Adipose tissue (tissue), 3 donors: ENCODE measurements around the gene KRTAP10-9. TPM values are rescaled to one million over a fixed set of nuclear protein-coding genes. Genes with fewer than 3 reads are reported as not detected.
"Not testable (repeated sequence)": the region's sequence is repeated elsewhere in the genome, so short reads cannot be mapped to it uniquely, and the experiment has no call there.

Experiments
- H3K27ac ChIP-seq: one replicate; pipeline ENCODE4 v1.5.1; 2013; ENCODE audit warnings: low read depth, low read length
- WGBS, 3 donors: extraction: QIAGEN DNeasy Blood & Tissue Kit; methylation state at CpG; one replicate each; pipeline ENCODE4 v1.1.7; 2013; 5-methylcytosine and 5-hydroxymethylcytosine counted together
- polyA plus RNA-seq, 3 donors: library from polyadenylated mRNA; stranded (reverse); fragments of 200-250 nt; gene quantifications; one replicate each; pipeline ENCODE4 v1.2.3, GENCODE V29; 2013
- donor health status: healthy with polysubstance abuse.
- donor health status: Bipolar disorder and iron deficiency.
- donor health status: healthy.

KRTAP10-9 gene
- polyA plus RNA-seq, 3 donors: not detected

- H3K27ac ChIP-seq: no peak overlapping the region
- 41 to 65% (median 55%) methylated on average over 20 of the region's 20 CpGs for WGBS, 3 donors
Measured at GRCh38 chr21:44593598-44594405, 33.1 kb upstream of the KRTAP10-9 start.

- 69 to 80% (median 76%) methylated on average over 12 of the region's 12 CpGs for WGBS, 3 donors
- no peak overlapping the region for H3K27ac ChIP-seq
Measured at GRCh38 chr21:44594406-44594916, 32.4 kb upstream of the KRTAP10-9 start.

GRCh38 chr21:44595524-44595923 lies 31.4 kb upstream of the KRTAP10-9 start:
- WGBS, 3 donors: 59 to 78% (median 74%) methylated on average over 6 of the region's 6 CpGs
- H3K27ac ChIP-seq: no peak overlapping the region

GRCh38 chr21:44596068-44596725 lies 30.7 kb upstream of the KRTAP10-9 start:
- H3K27ac ChIP-seq: no peak overlapping the region
- 71 to 82% (median 81%) methylated on average over 9 of the region's 9 CpGs for WGBS, 3 donors

GRCh38 chr21:44598061-44598460 lies 28.8 kb upstream of the KRTAP10-9 start:
- WGBS, 3 donors: 59 to 75% (median 75%) methylated on average over 11 of the region's 11 CpGs

GRCh38 chr21:44599264-44600029 lies 27.4 kb upstream of the KRTAP10-9 start:
- H3K27ac ChIP-seq: no peak overlapping the region
- 79 to 84% (median 83%) methylated on average over 8 of the region's 8 CpGs for WGBS, 3 donors

More at GRCh38 chr21:44598061-44598460, 28.8 kb upstream of the KRTAP10-9 start:
- H3K27ac ChIP-seq: no peak overlapping the region

- not testable (repeated sequence) for H3K27ac ChIP-seq
- whole genome bisulfite sequencing, 3 donors: 62 to 76% (median 67%) methylated on average over 15 to 23 of the region's 23 CpGs
Measured at GRCh38 chr21:44600118-44600978, 26.5 kb upstream of the KRTAP10-9 start, which contains the start of gene KRTAP10-7. KRTAP10-7 (plus strand) TSS chr21:44600597; CDS start chr21:44600622, 25 bp downstream.

- H3K27ac ChIP-seq: not testable (repeated sequence)
- WGBS, 3 donors: 58 to 76% (median 74%) methylated on average over 6 to 10 of the region's 10 CpGs
Measured at GRCh38 chr21:44601091-44601490, 25.8 kb upstream of the KRTAP10-9 start.

- 57 to 76% (median 75%) methylated on average over 21 to 23 of the region's 23 CpGs for WGBS, 3 donors
Measured at GRCh38 chr21:44601596-44602462, 25.1 kb upstream of the KRTAP10-9 start.

GRCh38 chr21:44602463-44602850 lies 24.4 kb upstream of the KRTAP10-9 start:
- no peak overlapping the region for H3K27ac ChIP-seq
- WGBS, 3 donors: 67 to 77% (median 76%) methylated on average over 18 to 21 of the region's 21 CpGs

More at GRCh38 chr21:44601596-44602462, 25.1 kb upstream of the KRTAP10-9 start:
- no peak overlapping the region for H3K27ac ChIP-seq

GRCh38 chr21:44603109-44603875 lies 23.6 kb upstream of the KRTAP10-9 start:
- H3K27ac ChIP-seq: no peak overlapping the region
- 53 to 56% (median 55%) methylated on average over 16 to 17 of the region's 17 CpGs for WGBS, 3 donors

GRCh38 chr21:44603911-44604310 lies 23.0 kb upstream of the KRTAP10-9 start:
- 77 to 87% (median 85%) methylated on average over 8 of the region's 8 CpGs for WGBS, 3 donors
- H3K27ac ChIP-seq: no peak overlapping the region

GRCh38 chr21:44606495-44606894 lies 20.4 kb upstream of the KRTAP10-9 start:
- WGBS, 3 donors: 74 to 76% (median 74%) methylated on average over 4 of the region's 4 CpGs
- H3K27ac ChIP-seq: no peak overlapping the region

- no peak overlapping the region for H3K27ac ChIP-seq
Measured at GRCh38 chr21:44609193-44609592, 17.7 kb upstream of the KRTAP10-9 start.

GRCh38 chr21:44610157-44610843 lies 16.6 kb upstream of the KRTAP10-9 start:
- WGBS, 3 donors: 91 to 96% (median 93%) methylated on average over 7 of the region's 7 CpGs

GRCh38 chr21:44611551-44611950 lies 15.3 kb upstream of the KRTAP10-9 start:
- 82 to 85% (median 85%) methylated on average over 4 of the region's 4 CpGs for WGBS, 3 donors
- H3K27ac ChIP-seq: no peak overlapping the region

More at GRCh38 chr21:44610157-44610843, 16.6 kb upstream of the KRTAP10-9 start:
- H3K27ac ChIP-seq: not testable (repeated sequence)
